HPDE6-E6E7 (cell line): Measurements from ENCODE around the gene DRC1.
"Not testable (repeated sequence)": the region's sequence is repeated elsewhere in the genome, so short reads cannot be mapped to it uniquely, and the experiment has no call there.

Experiments
- DNase-seq: peaks from one replicate; pipeline ENCODE4 v3.0.0; 2011; ENCODE audit warnings: missing footprints; ENCODE audit errors: extremely low spot score

DRC1 gene

GRCh38 chr2:26463244-26464192 lies 61.8 kb downstream of the DRC1 start:
- DNase-seq, result no peak

- DNase-seq, result no peak
These were observed 62.9 kb downstream of the DRC1 start for GRCh38 chr2:26464390-26465265.

GRCh38 chr2:26465266-26465925 lies 63.7 kb downstream of the DRC1 start:
- no peak for DNase-seq

DNA sequence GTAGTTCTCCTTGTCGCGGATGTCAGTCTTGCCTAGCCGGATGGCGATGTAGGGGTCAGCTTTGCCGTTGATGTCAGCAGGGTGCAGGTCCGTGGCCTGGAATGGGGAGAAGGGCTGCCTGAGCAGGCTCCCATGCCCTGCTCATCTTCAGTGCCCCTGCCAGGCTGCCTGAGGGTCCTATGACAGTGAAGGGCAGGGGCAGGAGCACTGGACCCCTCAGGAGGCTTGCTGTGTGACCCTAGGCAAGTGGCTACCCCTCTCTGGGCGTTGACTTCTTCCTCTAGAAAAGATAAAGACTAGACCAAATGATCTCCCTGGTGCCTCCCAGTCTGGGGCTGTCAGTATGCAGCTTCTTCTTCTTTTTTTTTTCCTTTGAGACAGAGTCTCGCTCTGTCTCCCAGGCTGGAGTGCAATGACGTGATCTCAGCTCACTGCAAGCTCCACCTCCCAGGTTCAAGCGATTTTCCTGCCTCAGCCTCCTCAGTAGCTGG lies 64.3 kb downstream of the DRC1 start:
- DNase-seq, result no peak

GRCh38 chr2:26466662-26467310 lies 65.1 kb downstream of the DRC1 start:
- no peak for DNase-seq

GRCh38 chr2:26468544-26468943 lies 66.8 kb downstream of the DRC1 start:
- not testable (repeated sequence) for DNase-seq

GRCh38 chr2:26469092-26469710 lies 67.5 kb downstream of the DRC1 start:
- no peak for DNase-seq

DNA sequence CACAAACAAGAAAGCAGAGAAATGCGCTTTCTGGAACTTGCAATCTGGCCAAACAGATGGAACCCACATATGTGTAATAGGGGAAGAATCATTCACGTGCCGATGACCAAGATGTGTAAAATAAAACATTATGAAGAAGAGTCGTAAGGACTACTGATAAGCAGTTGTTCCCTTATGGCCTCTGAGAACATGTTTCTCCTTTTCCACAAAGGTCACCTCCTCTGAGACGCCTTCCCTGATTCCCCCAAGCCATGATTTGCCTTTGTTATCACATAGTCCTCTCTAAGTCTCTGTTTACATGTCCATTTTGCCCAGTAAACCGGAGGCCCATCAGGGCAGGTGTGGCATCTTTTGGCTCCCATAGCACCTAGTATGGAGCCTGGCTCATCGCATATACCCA lies 68.2 kb downstream of the DRC1 start:
- DNase-seq, result no peak

DNA sequence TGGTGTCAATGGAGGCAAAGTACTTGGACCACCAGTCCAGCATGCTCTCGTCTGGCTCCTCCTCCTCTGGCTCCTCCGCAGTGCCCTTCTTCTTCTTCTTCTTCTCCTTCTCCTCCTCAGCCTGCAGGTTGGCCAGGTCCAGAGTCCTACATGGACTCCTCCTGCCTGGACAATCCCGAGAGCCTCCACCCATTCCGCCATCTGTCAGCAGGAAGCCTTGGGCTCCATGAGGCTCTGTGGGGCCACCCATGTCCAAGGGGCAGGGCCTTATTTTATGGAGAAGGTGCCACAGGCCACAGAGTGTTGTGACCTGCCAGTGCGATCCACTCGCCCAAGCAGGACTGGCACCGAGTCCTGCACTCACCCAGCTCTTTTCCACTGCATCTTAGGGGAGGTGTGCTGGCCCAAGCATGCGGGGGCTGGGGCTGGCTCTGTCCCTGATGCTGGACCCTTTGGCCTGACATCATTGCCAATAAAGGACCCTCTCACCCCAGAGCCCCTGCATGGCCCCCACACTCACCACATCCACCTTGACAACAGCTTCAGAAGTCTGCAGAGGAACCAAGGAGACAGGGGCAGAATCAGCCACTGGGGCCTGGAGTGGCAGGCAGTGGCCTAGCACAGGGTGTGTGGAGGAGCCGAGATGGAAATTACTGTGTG lies 69.0 kb downstream of the DRC1 start:
- DNase-seq, result no peak

- DNase-seq, result no peak
These were observed 69.6 kb downstream of the DRC1 start for GRCh38 chr2:26471289-26471688.

- DNase-seq, result no peak
These were observed 70.3 kb downstream of the DRC1 start for GRCh38 chr2:26471766-26472706.

GRCh38 chr2:26472821-26473655 lies 71.3 kb downstream of the DRC1 start:
- DNase-seq, result no peak

DNA sequence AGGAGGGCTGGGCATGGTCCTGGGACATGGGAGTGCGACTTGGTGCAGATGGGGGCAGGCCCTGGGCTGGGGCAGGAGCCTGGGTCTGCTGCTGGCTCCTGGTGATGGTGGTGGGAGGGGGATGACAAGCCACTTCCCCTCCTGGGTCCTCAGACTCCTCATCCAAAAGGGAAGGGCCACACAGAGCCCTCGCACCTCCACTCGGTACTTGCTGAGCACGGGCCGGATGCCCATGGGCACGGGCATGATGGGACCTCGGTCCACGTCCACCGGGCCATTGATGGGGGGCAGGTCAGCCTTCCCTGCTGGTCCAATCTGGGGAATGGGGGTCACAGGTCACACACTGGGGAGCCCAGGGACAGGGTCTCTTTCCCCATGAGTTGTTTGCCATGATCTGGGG lies 72.1 kb downstream of the DRC1 start:
- DNase-seq, result no peak

DNA sequence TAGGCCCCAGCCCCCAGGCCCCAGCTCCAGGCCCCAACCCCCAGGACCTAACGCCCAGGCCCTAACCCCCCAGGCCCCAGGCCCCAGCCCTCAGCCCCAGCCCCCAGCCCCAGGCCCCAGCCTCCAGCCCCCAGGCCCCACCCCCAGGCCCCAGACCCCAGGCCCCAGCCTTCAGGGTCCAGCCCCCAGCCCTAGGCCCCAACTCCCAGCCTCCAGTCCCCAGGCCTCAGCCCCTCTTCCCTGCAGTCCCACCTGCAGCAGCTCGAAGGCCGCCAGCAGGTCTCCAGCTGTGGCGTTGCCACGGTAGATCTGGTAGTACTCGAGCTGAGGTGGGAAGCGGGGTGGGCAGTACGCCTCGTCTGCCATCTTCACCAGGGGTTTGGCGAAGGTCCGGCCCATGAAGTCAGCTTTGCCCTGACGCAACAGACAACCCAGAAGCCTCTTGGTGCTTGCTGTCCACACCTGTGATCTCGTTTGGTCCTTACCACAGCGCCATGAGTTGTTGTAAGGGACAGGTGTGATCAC lies 72.6 kb downstream of the DRC1 start:
- DNase-seq, result no peak

DNA sequence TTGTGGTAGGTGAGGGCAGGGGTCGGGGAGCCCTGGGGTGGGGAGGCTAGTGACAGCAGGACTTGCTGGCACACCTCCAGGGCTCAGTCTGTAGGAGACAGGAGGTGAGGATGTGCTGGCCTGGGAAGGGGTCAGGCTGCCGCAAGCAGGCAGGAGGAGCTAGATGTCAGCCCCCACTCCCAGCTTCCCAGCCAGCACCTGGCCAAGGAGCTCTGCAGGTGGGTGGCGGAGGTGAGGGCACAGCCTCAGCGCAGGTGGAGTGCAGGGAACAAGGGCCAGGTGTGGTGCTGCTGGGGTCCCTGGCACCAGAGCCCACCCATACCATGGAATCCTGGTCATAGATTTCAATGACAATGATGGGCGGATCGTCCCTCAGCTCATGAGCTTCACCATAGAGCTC lies 73.3 kb downstream of the DRC1 start:
- no peak for DNase-seq

- no peak for DNase-seq
These were observed 74.2 kb downstream of the DRC1 start for GRCh38 chr2:26475832-26476501.

DNA sequence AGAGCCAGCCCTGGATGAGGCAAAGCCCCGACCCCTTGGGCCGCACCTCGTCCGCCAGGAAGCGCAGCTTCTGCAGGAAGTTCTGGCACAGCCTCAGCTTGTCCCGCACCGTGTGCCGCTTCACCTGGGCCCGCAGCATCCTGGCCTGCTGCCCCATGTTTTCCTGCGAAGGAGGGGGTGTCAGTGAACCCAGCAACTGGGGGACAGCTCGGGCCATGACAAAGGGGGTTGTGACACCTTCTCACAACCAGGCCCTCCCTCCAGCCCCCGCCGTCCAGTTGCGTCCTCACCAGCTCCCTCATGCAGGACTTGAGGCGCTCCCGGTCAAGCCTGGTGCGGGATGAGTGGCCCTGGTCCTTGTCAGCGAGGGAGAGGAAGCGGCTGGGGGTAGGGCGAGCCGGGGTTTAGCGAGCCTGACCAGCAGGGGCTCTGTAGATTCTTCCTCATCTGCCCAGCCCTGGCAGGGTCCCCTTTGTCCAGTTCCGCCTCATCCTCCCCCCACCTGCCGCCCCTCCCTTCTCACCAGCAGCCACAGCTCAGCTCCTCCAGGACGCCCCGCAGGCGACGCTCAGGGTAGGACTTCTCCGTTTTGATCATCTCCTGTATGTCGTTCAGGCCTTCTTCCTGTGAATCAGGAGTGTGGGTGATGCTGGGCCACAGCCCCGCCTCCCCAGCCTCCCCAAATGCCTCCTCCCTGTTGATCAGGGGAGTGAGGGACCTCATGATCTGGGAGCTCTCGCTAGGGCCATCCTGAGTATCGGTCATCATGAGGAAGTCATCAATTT lies 75.6 kb downstream of the DRC1 start:
- no peak for DNase-seq
